ENCODE measurements around the gene KRT1.

Gene KRT1

GRCh38 chr12:52680363-52680762, at the start of gene KRT1:
TSS of gene KRT1 (minus strand) at chr12:52680407. CDS start at chr12:52680348, 59 bp downstream.
- Histone ChIP-seq H3K36me3 (ENCODE audit: control insufficient read depth, insufficient read depth, low read length) (no peaks in the 10 kb centered on the region), H3K27ac (ENCODE audit: low read length) (no peak within 1 kb of the TSS), H3K9me3 (ENCODE audit: control insufficient read depth, insufficient read depth, low read length) (no peaks in the 10 kb centered on the region), H3K27me3 (ENCODE audit: control insufficient read depth, insufficient read depth, low read length) (no peaks in the 10 kb centered on the region), H3K4me3 (ENCODE audit: low read length) (no peak within 1 kb of the TSS), H3K4me1 (ENCODE audit: control insufficient read depth, insufficient read depth, low read length) (no peaks in the 10 kb centered on the region)
- WGBS (ENCODE audit: insufficient coverage, insufficient read length): no CpG with 5 or more reads among the region's 3 CpGs
- DNase-seq (ENCODE audit: low read depth, low spot score): no peak

- Histone ChIP-seq H3K27ac (ENCODE audit: low read length) (no peak overlapping the region), H3K4me3 (ENCODE audit: low read length) (no peak overlapping the region), H3K36me3 (ENCODE audit: control insufficient read depth, insufficient read depth, low read length) (no peaks in the 10 kb centered on the region), H3K4me1 (ENCODE audit: control insufficient read depth, insufficient read depth, low read length) (no peaks in the 10 kb centered on the region), H3K27me3 (ENCODE audit: control insufficient read depth, insufficient read depth, low read length) (no peaks in the 10 kb centered on the region; the same call in 1 of the 2 replicates), H3K9me3 (ENCODE audit: control insufficient read depth, insufficient read depth, low read length) (no peaks in the 10 kb centered on the region)
- no CpG with 5 or more reads among the region's 10 CpGs for WGBS (ENCODE audit: insufficient coverage, insufficient read length)
- DNase-seq (ENCODE audit: low read depth, low spot score): no peak
These were observed 48.9 kb upstream of the KRT1 start for GRCh38 chr12:52729147-52729546.

GRCh38 chr12:52728374-52728773, 48.2 kb upstream of the KRT1 start:
- Histone ChIP-seq H3K4me3 (ENCODE audit: low read length) (no peak overlapping the region), H3K36me3 (ENCODE audit: control insufficient read depth, insufficient read depth, low read length) (no peaks in the 10 kb centered on the region), H3K4me1 (ENCODE audit: control insufficient read depth, insufficient read depth, low read length) (no peaks in the 10 kb centered on the region), H3K27me3 (ENCODE audit: control insufficient read depth, insufficient read depth, low read length) (no peaks in the 10 kb centered on the region; the same call in 1 of the 2 replicates), H3K27ac (ENCODE audit: low read length) (no peak overlapping the region), H3K9me3 (ENCODE audit: control insufficient read depth, insufficient read depth, low read length) (no peaks in the 10 kb centered on the region)
- no peak for DNase-seq (ENCODE audit: low read depth, low spot score)
- no CpG with 5 or more reads among the region's 2 CpGs for WGBS (ENCODE audit: insufficient coverage, insufficient read length)

- no peaks in the 10 kb centered on the region for H3K36me3 ChIP-seq (ENCODE audit: control insufficient read depth, insufficient read depth, low read length)
- H3K4me3 ChIP-seq (ENCODE audit: low read length): no peak overlapping the region
- no peaks in the 10 kb centered on the region for H3K9me3 ChIP-seq (ENCODE audit: control insufficient read depth, insufficient read depth, low read length)
- no peaks in the 10 kb centered on the region; the same call in 1 of the 2 replicates for H3K27me3 ChIP-seq (ENCODE audit: control insufficient read depth, insufficient read depth, low read length)
- no peak for DNase-seq (ENCODE audit: low read depth, low spot score)
- no peaks in the 10 kb centered on the region for H3K4me1 ChIP-seq (ENCODE audit: control insufficient read depth, insufficient read depth, low read length)
- H3K27ac ChIP-seq (ENCODE audit: low read length): no peak overlapping the region
- no CpG with 5 or more reads among the region's 4 CpGs for WGBS (ENCODE audit: insufficient coverage, insufficient read length)
These were observed 46.8 kb upstream of the KRT1 start for GRCh38 chr12:52727037-52727436.

- Histone ChIP-seq H3K27ac (ENCODE audit: low read length) (no peak overlapping the region), H3K27me3 (ENCODE audit: control insufficient read depth, insufficient read depth, low read length) (no peaks in the 10 kb centered on the region; the same call in 1 of the 2 replicates), H3K4me3 (ENCODE audit: low read length) (no peak overlapping the region), H3K9me3 (ENCODE audit: control insufficient read depth, insufficient read depth, low read length) (no peaks in the 10 kb centered on the region), H3K36me3 (ENCODE audit: control insufficient read depth, insufficient read depth, low read length) (no peaks in the 10 kb centered on the region), H3K4me1 (ENCODE audit: control insufficient read depth, insufficient read depth, low read length) (no peaks in the 10 kb centered on the region)
- WGBS (ENCODE audit: insufficient coverage, insufficient read length): no CpG with 5 or more reads among the region's 2 CpGs
- DNase-seq (ENCODE audit: low read depth, low spot score): no peak
These were observed 46.2 kb upstream of the KRT1 start for GRCh38 chr12:52726451-52726850.

GRCh38 chr12:52724384-52724783, 44.2 kb upstream of the KRT1 start:
- no peaks in the 10 kb centered on the region for H3K4me1 ChIP-seq (ENCODE audit: control insufficient read depth, insufficient read depth, low read length)
- H3K27me3 ChIP-seq (ENCODE audit: control insufficient read depth, insufficient read depth, low read length): no peaks in the 10 kb centered on the region; the same call in 1 of the 2 replicates
- H3K27ac ChIP-seq (ENCODE audit: low read length): no peak overlapping the region
- H3K36me3 ChIP-seq (ENCODE audit: control insufficient read depth, insufficient read depth, low read length): no peaks in the 10 kb centered on the region
- DNase-seq (ENCODE audit: low read depth, low spot score): no peak
- no CpG with 5 or more reads among the region's 3 CpGs for WGBS (ENCODE audit: insufficient coverage, insufficient read length)
- H3K4me3 ChIP-seq (ENCODE audit: low read length): no peak overlapping the region
- no peaks in the 10 kb centered on the region for H3K9me3 ChIP-seq (ENCODE audit: control insufficient read depth, insufficient read depth, low read length)

- WGBS (ENCODE audit: insufficient coverage, insufficient read length): no CpG with 5 or more reads among the region's 2 CpGs
- Histone ChIP-seq H3K27me3 (ENCODE audit: control insufficient read depth, insufficient read depth, low read length) (no peaks in the 10 kb centered on the region; the same call in 1 of the 2 replicates), H3K4me3 (ENCODE audit: low read length) (no peak overlapping the region)
These were observed 42.5 kb upstream of the KRT1 start for GRCh38 chr12:52722680-52723079.

GRCh38 chr12:52721838-52722470, 41.7 kb upstream of the KRT1 start:
- no peak overlapping the region for H3K4me3 ChIP-seq (ENCODE audit: low read length)
- H3K9me3 ChIP-seq (ENCODE audit: control insufficient read depth, insufficient read depth, low read length): no peaks in the 10 kb centered on the region
- no peak overlapping the region for H3K27ac ChIP-seq (ENCODE audit: low read length)
- H3K36me3 ChIP-seq (ENCODE audit: control insufficient read depth, insufficient read depth, low read length): no peaks in the 10 kb centered on the region
- no peaks in the 10 kb centered on the region for H3K4me1 ChIP-seq (ENCODE audit: control insufficient read depth, insufficient read depth, low read length)
- no peaks in the 10 kb centered on the region; the same call in 1 of the 2 replicates for H3K27me3 ChIP-seq (ENCODE audit: control insufficient read depth, insufficient read depth, low read length)
- DNase-seq (ENCODE audit: low read depth, low spot score): no peak
- no CpG with 5 or more reads among the region's 3 CpGs for WGBS (ENCODE audit: insufficient coverage, insufficient read length)

More at GRCh38 chr12:52722680-52723079, 42.5 kb upstream of the KRT1 start:
- Histone ChIP-seq H3K9me3 (ENCODE audit: control insufficient read depth, insufficient read depth, low read length) (no peaks in the 10 kb centered on the region), H3K4me1 (ENCODE audit: control insufficient read depth, insufficient read depth, low read length) (no peaks in the 10 kb centered on the region), H3K27ac (ENCODE audit: low read length) (no peak overlapping the region), H3K36me3 (ENCODE audit: control insufficient read depth, insufficient read depth, low read length) (no peaks in the 10 kb centered on the region)
- no peak for DNase-seq (ENCODE audit: low read depth, low spot score)

GRCh38 chr12:52720365-52720886, 40.2 kb upstream of the KRT1 start:
- no peaks in the 10 kb centered on the region for H3K27me3 ChIP-seq (ENCODE audit: control insufficient read depth, insufficient read depth, low read length)
- no peaks in the 10 kb centered on the region for H3K4me1 ChIP-seq (ENCODE audit: control insufficient read depth, insufficient read depth, low read length)
- H3K9me3 ChIP-seq (ENCODE audit: control insufficient read depth, insufficient read depth, low read length): no peaks in the 10 kb centered on the region
- H3K27ac ChIP-seq (ENCODE audit: low read length): no peak overlapping the region
- H3K36me3 ChIP-seq (ENCODE audit: control insufficient read depth, insufficient read depth, low read length): no peaks in the 10 kb centered on the region
- no peak overlapping the region for H3K4me3 ChIP-seq (ENCODE audit: low read length)
- DNase-seq (ENCODE audit: low read depth, low spot score): no peak
- no CpG with 5 or more reads among the region's 8 CpGs for WGBS (ENCODE audit: insufficient coverage, insufficient read length)

- Histone ChIP-seq H3K4me3 (ENCODE audit: low read length) (no peak overlapping the region), H3K36me3 (ENCODE audit: control insufficient read depth, insufficient read depth, low read length) (no peaks in the 10 kb centered on the region), H3K4me1 (ENCODE audit: control insufficient read depth, insufficient read depth, low read length) (peaks cover 2% of the 10 kb centered on the region; the same call in 1 of the 2 replicates), H3K9me3 (ENCODE audit: control insufficient read depth, insufficient read depth, low read length) (no peaks in the 10 kb centered on the region), H3K27me3 (ENCODE audit: control insufficient read depth, insufficient read depth, low read length) (peaks cover 10% of the 10 kb centered on the region; the same call in 1 of the 2 replicates), H3K27ac (ENCODE audit: low read length) (no peak overlapping the region)
- DNase-seq (ENCODE audit: low read depth, low spot score): no peak
- WGBS (ENCODE audit: insufficient coverage, insufficient read length): no CpG with 5 or more reads among the region's 5 CpGs
These were observed 35.9 kb upstream of the KRT1 start for GRCh38 chr12:52716061-52716460.

- no peaks in the 10 kb centered on the region for H3K36me3 ChIP-seq (ENCODE audit: control insufficient read depth, insufficient read depth, low read length)
- H3K27ac ChIP-seq (ENCODE audit: low read length): no peak overlapping the region
- H3K27me3 ChIP-seq (ENCODE audit: control insufficient read depth, insufficient read depth, low read length): peaks cover 10% of the 10 kb centered on the region; the same call in 1 of the 2 replicates
- no peak overlapping the region for H3K4me3 ChIP-seq (ENCODE audit: low read length)
- WGBS (ENCODE audit: insufficient coverage, insufficient read length): no CpG with 5 or more reads among the region's 14 CpGs
- no peaks in the 10 kb centered on the region for H3K9me3 ChIP-seq (ENCODE audit: control insufficient read depth, insufficient read depth, low read length)
- H3K4me1 ChIP-seq (ENCODE audit: control insufficient read depth, insufficient read depth, low read length): peaks cover 2% of the 10 kb centered on the region; the same call in 1 of the 2 replicates
- DNase-seq (ENCODE audit: low read depth, low spot score): no peak
These were observed 35.2 kb upstream of the KRT1 start for GRCh38 chr12:52715416-52715815.

Data from iPS DF 6.9 (cell line).